Nephron progenitor cell (in vitro differentiated cells): ENCODE results near the gene PAPPA2.

Source experiments
- DNase-seq: peaks from one replicate; pipeline ENCODE4 v3.0.0; 2021
- H3K27ac Mint-ChIP-seq: 2 replicates; pipeline ENCODE4 v1.8.0; 2021; ENCODE audit warnings: mild to moderate bottlenecking, moderate library complexity, mixed read lengths
- H3K27me3 Mint-ChIP-seq: 2 replicates; pipeline ENCODE4 v1.8.0; 2021; ENCODE audit warnings: mild to moderate bottlenecking, low read depth, mixed read lengths; ENCODE audit not compliant: poor library complexity
- H3K36me3 Mint-ChIP-seq: 2 replicates; pipeline ENCODE4 v1.8.0; 2021; ENCODE audit warnings: low read depth, mixed read lengths
- H3K4me1 Mint-ChIP-seq: 2 replicates; pipeline ENCODE4 v1.8.0; 2021; ENCODE audit warnings: mixed read lengths
- H3K4me3 Mint-ChIP-seq: 2 replicates; pipeline ENCODE4 v1.8.0; 2021; ENCODE audit warnings: mild to moderate bottlenecking, moderate library complexity, mixed read lengths
- H3K9me3 Mint-ChIP-seq: 2 replicates; pipeline ENCODE4 v1.8.0; 2021; ENCODE audit warnings: mild to moderate bottlenecking, moderate library complexity, mixed read lengths
- TF ChIP-seq, protein P1 (sequence below): fragments of 200-600 bp; sonication (generic); IDR thresholded peaks from 2 replicates; pipeline ENCODE4 v1.5.0; 2021; ENCODE audit warnings: antibody characterized with exemption

PAPPA2 gene

DNA sequence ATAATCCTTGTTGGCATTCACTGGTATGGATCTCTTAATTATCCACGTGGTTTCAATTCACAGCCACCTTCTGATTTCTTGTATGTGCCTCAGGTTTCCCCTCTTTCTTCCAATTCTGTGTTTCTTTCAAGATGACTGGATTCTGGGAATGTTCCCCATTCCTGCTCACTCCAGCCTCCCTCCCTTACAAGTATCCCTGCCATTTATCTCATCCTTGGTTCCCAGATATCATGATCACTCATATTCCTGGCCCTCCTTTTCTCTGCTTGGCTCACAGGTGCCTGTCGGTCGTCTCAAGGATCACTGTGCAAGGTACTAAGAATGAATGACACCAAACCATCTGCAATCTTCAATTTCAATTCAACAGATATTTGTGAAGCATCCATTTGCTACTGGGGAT is 422.4 kb downstream of the PAPPA2 start:
- H3K36me3 Mint-ChIP-seq, result peaks cover 6% of the 10 kb centered on the region
- H3K27ac Mint-ChIP-seq, result no peak overlapping the region
- H3K4me1 Mint-ChIP-seq, result no peaks in the 10 kb centered on the region
- peaks cover 11% of the 10 kb centered on the region for H3K27me3 Mint-ChIP-seq
- DNase-seq, result no peak
- H3K4me3 Mint-ChIP-seq, result no peak overlapping the region
- TF ChIP-seq, protein P1, sequence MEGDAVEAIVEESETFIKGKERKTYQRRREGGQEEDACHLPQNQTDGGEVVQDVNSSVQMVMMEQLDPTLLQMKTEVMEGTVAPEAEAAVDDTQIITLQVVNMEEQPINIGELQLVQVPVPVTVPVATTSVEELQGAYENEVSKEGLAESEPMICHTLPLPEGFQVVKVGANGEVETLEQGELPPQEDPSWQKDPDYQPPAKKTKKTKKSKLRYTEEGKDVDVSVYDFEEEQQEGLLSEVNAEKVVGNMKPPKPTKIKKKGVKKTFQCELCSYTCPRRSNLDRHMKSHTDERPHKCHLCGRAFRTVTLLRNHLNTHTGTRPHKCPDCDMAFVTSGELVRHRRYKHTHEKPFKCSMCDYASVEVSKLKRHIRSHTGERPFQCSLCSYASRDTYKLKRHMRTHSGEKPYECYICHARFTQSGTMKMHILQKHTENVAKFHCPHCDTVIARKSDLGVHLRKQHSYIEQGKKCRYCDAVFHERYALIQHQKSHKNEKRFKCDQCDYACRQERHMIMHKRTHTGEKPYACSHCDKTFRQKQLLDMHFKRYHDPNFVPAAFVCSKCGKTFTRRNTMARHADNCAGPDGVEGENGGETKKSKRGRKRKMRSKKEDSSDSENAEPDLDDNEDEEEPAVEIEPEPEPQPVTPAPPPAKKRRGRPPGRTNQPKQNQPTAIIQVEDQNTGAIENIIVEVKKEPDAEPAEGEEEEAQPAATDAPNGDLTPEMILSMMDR, result no peak
- no peaks in the 10 kb centered on the region for H3K9me3 Mint-ChIP-seq

DNA sequence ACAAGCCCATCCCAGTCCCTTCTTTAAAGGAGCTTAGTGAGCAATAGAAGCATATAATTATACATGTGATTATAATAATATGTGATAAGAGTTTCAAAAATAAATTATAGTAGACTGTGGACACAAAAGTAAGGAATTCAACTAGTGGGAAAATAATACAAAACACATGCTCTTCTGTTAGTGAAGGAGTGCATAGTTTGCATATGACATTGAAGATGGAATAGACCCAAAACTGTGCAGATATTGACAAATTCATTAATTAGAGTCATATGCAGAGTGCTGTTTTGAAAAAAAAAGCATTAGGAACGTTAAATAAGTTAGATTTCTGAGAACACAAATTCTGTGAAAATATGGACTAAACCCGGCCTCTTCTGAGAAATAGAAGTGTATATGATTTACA is 422.8 kb downstream of the PAPPA2 start:
- no peaks in the 10 kb centered on the region for H3K4me1 Mint-ChIP-seq
- H3K36me3 Mint-ChIP-seq, result peaks cover 6% of the 10 kb centered on the region
- H3K9me3 Mint-ChIP-seq, result no peaks in the 10 kb centered on the region
- TF ChIP-seq, protein P1, result no peak
- H3K27me3 Mint-ChIP-seq, result peaks cover 11% of the 10 kb centered on the region
- DNase-seq, result no peak
- no peak overlapping the region for H3K27ac Mint-ChIP-seq
- H3K4me3 Mint-ChIP-seq, result no peak overlapping the region

DNA sequence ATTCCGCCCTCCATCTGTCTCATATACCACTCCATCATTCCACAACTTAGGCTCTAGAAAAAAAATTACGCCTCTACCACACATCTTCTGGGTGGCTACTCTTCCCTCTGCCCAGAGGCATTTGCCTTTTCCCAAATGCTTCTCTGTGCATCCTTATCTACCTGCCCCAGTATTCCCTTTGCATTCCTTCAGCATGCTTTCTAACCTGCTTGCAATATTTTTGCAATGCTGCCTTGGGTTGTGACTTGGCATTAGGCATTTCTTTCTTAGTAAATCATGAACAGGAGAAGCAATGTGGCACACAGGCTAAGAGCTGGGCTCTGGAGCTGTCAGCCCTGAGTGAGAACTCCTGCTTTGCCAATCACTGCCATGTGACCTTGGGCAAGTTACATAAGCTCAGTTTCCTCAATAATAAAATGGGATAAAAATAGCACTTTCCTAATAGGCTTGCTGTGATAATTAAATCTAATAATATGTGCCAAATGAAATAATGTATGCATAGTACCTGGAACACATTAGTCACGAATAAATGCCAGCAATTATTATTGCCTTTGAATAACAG is 425.6 kb downstream of the PAPPA2 start:
- Mint-ChIP-seq H3K36me3 (peaks cover 6% of the 10 kb centered on the region), H3K27me3 (peaks cover 16% of the 10 kb centered on the region), H3K4me1 (no peaks in the 10 kb centered on the region), H3K9me3 (no peaks in the 10 kb centered on the region), H3K27ac (no peak overlapping the region), H3K4me3 (no peak overlapping the region)
- no peak for DNase-seq
- TF ChIP-seq, protein P1, result no peak

DNA sequence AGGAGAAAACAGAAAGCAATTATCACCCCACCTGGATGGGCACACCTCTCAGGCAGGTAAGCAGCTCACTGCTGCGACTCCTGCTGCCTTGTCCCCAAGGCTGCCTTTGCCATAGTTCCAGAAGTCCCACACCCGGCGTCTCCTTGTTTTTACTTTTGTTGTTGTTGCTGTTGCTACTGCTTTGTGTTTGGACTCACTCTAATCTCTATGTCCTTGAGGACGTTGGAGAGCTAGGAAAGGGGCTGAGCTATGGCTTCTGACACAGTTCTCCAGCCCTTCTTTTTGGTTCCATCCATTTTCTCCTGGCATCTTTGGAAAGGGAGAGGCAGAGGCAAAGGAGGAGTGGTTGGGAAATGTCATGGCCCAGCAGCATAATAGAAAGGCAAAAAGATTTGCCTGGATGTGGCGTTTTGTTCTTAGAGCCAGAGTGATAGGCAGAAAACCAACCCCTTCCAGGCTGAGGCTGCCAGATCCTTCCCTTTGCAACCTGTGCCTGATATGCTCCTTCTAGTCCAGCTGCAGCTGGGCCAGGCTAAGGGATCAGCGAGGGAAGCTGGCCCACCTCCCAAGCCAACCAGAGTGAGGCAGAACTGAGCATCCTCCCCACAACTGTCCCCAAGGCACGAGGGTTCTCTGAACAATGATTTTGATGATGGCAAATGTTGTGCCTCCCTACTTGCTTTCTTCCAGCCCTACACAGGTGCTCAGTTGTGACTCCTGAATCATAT is 430.8 kb downstream of the PAPPA2 start:
- H3K4me1 Mint-ChIP-seq, result peaks cover 16% of the 10 kb centered on the region
- DNase-seq, result no peak
- no peaks in the 10 kb centered on the region for H3K36me3 Mint-ChIP-seq
- peaks cover 9% of the 10 kb centered on the region for H3K27me3 Mint-ChIP-seq
- H3K27ac Mint-ChIP-seq, result no peak overlapping the region
- H3K9me3 Mint-ChIP-seq, result no peaks in the 10 kb centered on the region
- TF ChIP-seq, protein P1, result no peak
- no peak overlapping the region for H3K4me3 Mint-ChIP-seq

DNA sequence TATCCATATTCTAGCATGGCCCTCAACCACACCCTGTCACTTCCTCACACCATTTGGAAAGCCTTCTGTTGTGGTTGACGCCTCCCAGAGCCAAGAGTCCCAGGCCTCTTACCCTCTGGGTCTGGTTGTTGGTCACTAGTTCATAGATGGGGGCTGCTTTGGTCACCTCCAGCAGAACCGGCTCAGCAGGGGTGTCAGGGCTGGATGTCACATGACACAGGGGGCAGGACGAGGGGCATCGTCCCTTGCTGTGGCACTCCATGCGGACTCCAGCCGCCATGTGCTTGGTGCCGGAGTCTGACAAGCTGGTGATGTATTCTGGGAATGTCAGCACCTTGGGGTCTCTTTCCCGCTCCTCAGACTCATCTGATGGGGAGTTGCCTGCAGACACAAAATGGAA is 431.5 kb downstream of the PAPPA2 start:
- H3K27ac Mint-ChIP-seq, result no peak overlapping the region
- no peaks in the 10 kb centered on the region for H3K9me3 Mint-ChIP-seq
- H3K27me3 Mint-ChIP-seq, result peaks cover 8% of the 10 kb centered on the region
- TF ChIP-seq, protein P1, result no peak
- no peak overlapping the region for H3K4me3 Mint-ChIP-seq
- DNase-seq, result no peak
- H3K4me1 Mint-ChIP-seq, result peaks cover 18% of the 10 kb centered on the region
- H3K36me3 Mint-ChIP-seq, result no peaks in the 10 kb centered on the region
